HG02870 (cell line): ENCODE measurements around the gene PODNL1.

ENCODE experiments used
- ATAC-seq: cut with Tn5 transposase; IDR thresholded peaks from one replicate; pipeline ENCODE4 v1.9.1; 2021; ENCODE audit warnings: mild to moderate bottlenecking, moderate library complexity; ENCODE audit not compliant: unreplicated experiment

The PODNL1 gene

GRCh38 chr19:13938301-13939064, at the start of gene PODNL1:
Gene PODNL1 (minus strand): TSS chr19:13938417. CDS start chr19:13938181, 236 bp downstream.
- no peak for ATAC-seq

- ATAC-seq: no peak
These were observed 49.1 kb upstream of the PODNL1 start for GRCh38 chr19:13987101-13987890.

GRCh38 chr19:13986348-13986904, 48.2 kb upstream of the PODNL1 start:
- ATAC-seq: peak; percentile 82

GRCh38 chr19:13985771-13986347, 47.6 kb upstream of the PODNL1 start:
- peak; percentile 12 for ATAC-seq

GRCh38 chr19:13984875-13985741, 46.9 kb upstream of the PODNL1 start:
- ATAC-seq: no peak

- ATAC-seq: no peak
These were observed 46.0 kb upstream of the PODNL1 start for GRCh38 chr19:13984186-13984585.

GRCh38 chr19:13983213-13983889, 45.1 kb upstream of the PODNL1 start:
- ATAC-seq: no peak

GRCh38 chr19:13982773-13983172, 44.6 kb upstream of the PODNL1 start:
- ATAC-seq: no peak

GRCh38 chr19:13981988-13982501, 43.8 kb upstream of the PODNL1 start:
- no peak for ATAC-seq

GRCh38 chr19:13981467-13981866, 43.2 kb upstream of the PODNL1 start:
- ATAC-seq: no peak

GRCh38 chr19:13981021-13981420, 42.8 kb upstream of the PODNL1 start:
- no peak for ATAC-seq

- ATAC-seq: no peak
These were observed 42.1 kb upstream of the PODNL1 start for GRCh38 chr19:13980340-13980739.

GRCh38 chr19:13979686-13980085, 41.5 kb upstream of the PODNL1 start:
- ATAC-seq: no peak

GRCh38 chr19:13979244-13979615, 41.0 kb upstream of the PODNL1 start:
- no peak for ATAC-seq

- ATAC-seq: no peak
These were observed 40.4 kb upstream of the PODNL1 start for GRCh38 chr19:13978351-13979243.

- no peak for ATAC-seq
These were observed 39.6 kb upstream of the PODNL1 start for GRCh38 chr19:13977803-13978202.

- no peak for ATAC-seq
These were observed 38.2 kb upstream of the PODNL1 start for GRCh38 chr19:13976446-13976845.

- ATAC-seq: no peak
These were observed 37.7 kb upstream of the PODNL1 start for GRCh38 chr19:13975870-13976269.

GRCh38 chr19:13974073-13974472, 35.9 kb upstream of the PODNL1 start:
- ATAC-seq: no peak
